ENCODE results near the gene GIMAP6.

GRCh38 chr7:150657526-150657925, 25.3 kb upstream of the GIMAP6 start:
- no peak for TF ChIP-seq RFX5 (IDR thresholded peaks at IDR 0.05; ENCODE audit: low read depth, low read length)
- TF ChIP-seq, protein P1, sequence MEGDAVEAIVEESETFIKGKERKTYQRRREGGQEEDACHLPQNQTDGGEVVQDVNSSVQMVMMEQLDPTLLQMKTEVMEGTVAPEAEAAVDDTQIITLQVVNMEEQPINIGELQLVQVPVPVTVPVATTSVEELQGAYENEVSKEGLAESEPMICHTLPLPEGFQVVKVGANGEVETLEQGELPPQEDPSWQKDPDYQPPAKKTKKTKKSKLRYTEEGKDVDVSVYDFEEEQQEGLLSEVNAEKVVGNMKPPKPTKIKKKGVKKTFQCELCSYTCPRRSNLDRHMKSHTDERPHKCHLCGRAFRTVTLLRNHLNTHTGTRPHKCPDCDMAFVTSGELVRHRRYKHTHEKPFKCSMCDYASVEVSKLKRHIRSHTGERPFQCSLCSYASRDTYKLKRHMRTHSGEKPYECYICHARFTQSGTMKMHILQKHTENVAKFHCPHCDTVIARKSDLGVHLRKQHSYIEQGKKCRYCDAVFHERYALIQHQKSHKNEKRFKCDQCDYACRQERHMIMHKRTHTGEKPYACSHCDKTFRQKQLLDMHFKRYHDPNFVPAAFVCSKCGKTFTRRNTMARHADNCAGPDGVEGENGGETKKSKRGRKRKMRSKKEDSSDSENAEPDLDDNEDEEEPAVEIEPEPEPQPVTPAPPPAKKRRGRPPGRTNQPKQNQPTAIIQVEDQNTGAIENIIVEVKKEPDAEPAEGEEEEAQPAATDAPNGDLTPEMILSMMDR (conservative IDR thresholded peaks at IDR 0.05; ENCODE audit: low read depth, low read length) = no peak
